ENCODE data around the gene ZNHIT1. TPM values are rescaled to one million over a fixed set of nuclear protein-coding genes. Genes with fewer than 3 reads are reported as not detected.

The ZNHIT1 gene
- total and polyA plus RNA-seq, 4 donors: 52.7 to 149 (median 92.4) TPM

- TF ChIP-seq HNF4G (IDR thresholded peaks at IDR 0.05) (no peak), JUND (IDR thresholded peaks at IDR 0.05) (no peak), FOXA1 (IDR thresholded peaks at IDR 0.05) (no peak), FOXA2 (IDR thresholded peaks at IDR 0.05) (no peak), RAD21 (IDR thresholded peaks at IDR 0.05) (no peak), TAF1 (conservative IDR thresholded peaks at IDR 0.05) (no peak)
- Histone ChIP-seq H3K4me1 (ENCODE audit: control insufficient read depth in 4 of 4, insufficient read depth in 4 of 4, low read length in 3 of 4) (peaks cover 7 to 21% (median 10%) of the 10 kb centered on the region in 4 donors), H3K27ac (ENCODE audit: low read depth in 1 of 2, low read length in 2 of 2) (no peak overlapping the region), H3K27me3 (ENCODE audit: control insufficient read depth in 4 of 4, insufficient read depth in 4 of 4, low read length in 3 of 4) (no peaks in the 10 kb centered on the region), H3K4me3 (ENCODE audit: low read depth in 1 of 3, low read length in 3 of 3) (no peak overlapping the region), H3K9ac (ENCODE audit: low read depth in 1 of 2, low read length in 2 of 2) (no peak overlapping the region), H3K9me3 (ENCODE audit: control insufficient read depth in 4 of 4, low read length in 3 of 4) (no peaks in the 10 kb centered on the region), H3K36me3 (ENCODE audit: control insufficient read depth in 4 of 4, insufficient read depth in 3 of 4, low read depth in 1 of 4, low read length in 3 of 4) (peaks cover 19 to 35% (median 24%) of the 10 kb centered on the region in 4 donors)
- no peak for DNase-seq (ENCODE audit: low spot score)
- 98% methylated on average over 6 of the region's 6 CpGs for WGBS
These were observed 7.7 kb downstream of the ZNHIT1 start for GRCh38 chr7:101225650-101226049.

- H3K4me3 ChIP-seq (ENCODE audit: low read depth in 1 of 3, low read length in 3 of 3): no peak overlapping the region
- no peak overlapping the region for H3K9ac ChIP-seq (ENCODE audit: low read depth in 1 of 2, low read length in 2 of 2)
- no peak overlapping the region for H3K27ac ChIP-seq (ENCODE audit: low read depth in 1 of 2, low read length in 2 of 2)
- no peaks in the 10 kb centered on the region for H3K9me3 ChIP-seq (ENCODE audit: control insufficient read depth in 4 of 4, low read length in 3 of 4)
- TF ChIP-seq HNF4A (conservative IDR thresholded peaks at IDR 0.05) (no peak), HNF4G (IDR thresholded peaks at IDR 0.05) (no peak), FOXA1 (IDR thresholded peaks at IDR 0.05) (no peak), YY1 (IDR thresholded peaks at IDR 0.05) (no peak), NR2F2 (IDR thresholded peaks at IDR 0.05) (no peak), MAX (IDR thresholded peaks at IDR 0.05) (no peak)
- no peaks in the 10 kb centered on the region for H3K27me3 ChIP-seq (ENCODE audit: control insufficient read depth in 4 of 4, insufficient read depth in 4 of 4, low read length in 3 of 4)
- WGBS: 79% methylated on average over 9 of the region's 9 CpGs
- no peak for DNase-seq (ENCODE audit: low spot score)
- H3K4me1 ChIP-seq (ENCODE audit: control insufficient read depth in 4 of 4, insufficient read depth in 4 of 4, low read length in 3 of 4): peaks cover 7 to 22% (median 13%) of the 10 kb centered on the region in 4 donors
- peaks cover 17 to 35% (median 24%) of the 10 kb centered on the region in 4 donors for H3K36me3 ChIP-seq (ENCODE audit: control insufficient read depth in 4 of 4, insufficient read depth in 3 of 4, low read depth in 1 of 4, low read length in 3 of 4)
These were observed 8.8 kb downstream of the ZNHIT1 start for GRCh38 chr7:101226721-101227120.

GRCh38 chr7:101231644-101232043 lies 13.7 kb downstream of the ZNHIT1 start:
- Histone ChIP-seq H3K36me3 (ENCODE audit: control insufficient read depth in 4 of 4, insufficient read depth in 3 of 4, low read depth in 1 of 4, low read length in 3 of 4) (peaks cover 0 to 8% (median 7%) of the 10 kb centered on the region in 4 donors), H3K4me1 (ENCODE audit: control insufficient read depth in 4 of 4, insufficient read depth in 4 of 4, low read length in 3 of 4) (peaks cover 14 to 27% (median 22%) of the 10 kb centered on the region in 4 donors), H3K27ac (ENCODE audit: low read depth in 1 of 2, low read length in 2 of 2) (peak overlapping the region; percentile 29 to 73), H3K27me3 (ENCODE audit: control insufficient read depth in 4 of 4, insufficient read depth in 4 of 4, low read length in 3 of 4) (no peaks in the 10 kb centered on the region), H3K9ac (ENCODE audit: low read depth in 1 of 2, low read length in 2 of 2) (no peak overlapping the region), H3K4me3 (ENCODE audit: low read depth in 1 of 3, low read length in 3 of 3) (no peak overlapping the region), H3K9me3 (ENCODE audit: control insufficient read depth in 4 of 4, low read length in 3 of 4) (no peaks in the 10 kb centered on the region)
- TF ChIP-seq ATF3 (IDR thresholded peaks at IDR 0.05) (no peak), RXRA (IDR thresholded peaks at IDR 0.05) (peak in 1 of 2 donors; percentile 54), REST (IDR thresholded peaks at IDR 0.05) (peak; percentile 16), HNF4A (conservative IDR thresholded peaks at IDR 0.05) (peak in 1 of 2 donors; percentile 43), YY1 (IDR thresholded peaks at IDR 0.05) (peak; percentile 58), CTCF (IDR thresholded peaks at IDR 0.05; ENCODE audit: low read depth, low read length, missing input control) (no peak), RAD21 (IDR thresholded peaks at IDR 0.05) (peak in 1 of 2 donors; percentile 12), GABPA (IDR thresholded peaks at IDR 0.05 in 1 of 2, conservative IDR thresholded peaks at IDR 0.05 in 1 of 2) (peak in 1 of 2 donors; percentile 22)
- 21% methylated on average over 7 of the region's 7 CpGs for WGBS
- DNase-seq (ENCODE audit: low spot score): peak; percentile 49

Data from liver (tissue), 9 donors.